Activated T-helper 2 cell treated with anti-CD3 and anti-CD28 coated beads, Interferon-gamma antibody, Interleukin-2, Interleukin-4, amounts not matched to agents 10 μg/mL and 5 μg/mL and 100 μg/mL, durations not matched to agents 14 hours and 24 hours and 36 hours (primary cell): ENCODE results near the gene CERKL. TPM values are rescaled to one million over a fixed set of nuclear protein-coding genes. Genes with fewer than 3 reads are reported as not detected.
"Not testable (repeated sequence)": the region's sequence is repeated elsewhere in the genome, so short reads cannot be mapped to it uniquely, and the experiment has no call there.

Source experiments
- DNase-seq: peaks from one replicate; pipeline ENCODE4 v3.0.0; 2021; ENCODE audit warnings: low spot score
- H3K27ac Mint-ChIP-seq: one replicate; pipeline ENCODE4 v1.8.0; 2021; ENCODE audit warnings: mixed read lengths
- H3K27me3 Mint-ChIP-seq: one replicate; pipeline ENCODE4 v1.8.0; 2021; ENCODE audit warnings: low read depth, mixed read lengths
- H3K36me3 Mint-ChIP-seq: one replicate; pipeline ENCODE4 v1.8.0; 2021; ENCODE audit warnings: low read depth, mixed read lengths
- H3K4me1 Mint-ChIP-seq: one replicate; pipeline ENCODE4 v1.8.0; 2021; ENCODE audit warnings: low read depth, mixed read lengths
- H3K4me3 Mint-ChIP-seq: one replicate; pipeline ENCODE4 v1.8.0; 2021; ENCODE audit warnings: low read depth, mild to moderate bottlenecking, moderate library complexity, mixed read lengths
- H3K9me3 Mint-ChIP-seq: one replicate; pipeline ENCODE4 v1.8.0; 2021; ENCODE audit warnings: mixed read lengths
- intact Hi-C: fragments of 100-400 bp; cut with micrococcal nuclease; formaldehyde crosslinking; loops from one replicate; pipeline ENCODE4 v1.15.1; 2023
- total RNA-seq: library from RNA; stranded (reverse); gene quantifications from 2 replicates; pipeline ENCODE4 v1.2.3, GENCODE V29; 2022

The CERKL gene
- not detected in 2 replicates for total RNA-seq

DNA sequence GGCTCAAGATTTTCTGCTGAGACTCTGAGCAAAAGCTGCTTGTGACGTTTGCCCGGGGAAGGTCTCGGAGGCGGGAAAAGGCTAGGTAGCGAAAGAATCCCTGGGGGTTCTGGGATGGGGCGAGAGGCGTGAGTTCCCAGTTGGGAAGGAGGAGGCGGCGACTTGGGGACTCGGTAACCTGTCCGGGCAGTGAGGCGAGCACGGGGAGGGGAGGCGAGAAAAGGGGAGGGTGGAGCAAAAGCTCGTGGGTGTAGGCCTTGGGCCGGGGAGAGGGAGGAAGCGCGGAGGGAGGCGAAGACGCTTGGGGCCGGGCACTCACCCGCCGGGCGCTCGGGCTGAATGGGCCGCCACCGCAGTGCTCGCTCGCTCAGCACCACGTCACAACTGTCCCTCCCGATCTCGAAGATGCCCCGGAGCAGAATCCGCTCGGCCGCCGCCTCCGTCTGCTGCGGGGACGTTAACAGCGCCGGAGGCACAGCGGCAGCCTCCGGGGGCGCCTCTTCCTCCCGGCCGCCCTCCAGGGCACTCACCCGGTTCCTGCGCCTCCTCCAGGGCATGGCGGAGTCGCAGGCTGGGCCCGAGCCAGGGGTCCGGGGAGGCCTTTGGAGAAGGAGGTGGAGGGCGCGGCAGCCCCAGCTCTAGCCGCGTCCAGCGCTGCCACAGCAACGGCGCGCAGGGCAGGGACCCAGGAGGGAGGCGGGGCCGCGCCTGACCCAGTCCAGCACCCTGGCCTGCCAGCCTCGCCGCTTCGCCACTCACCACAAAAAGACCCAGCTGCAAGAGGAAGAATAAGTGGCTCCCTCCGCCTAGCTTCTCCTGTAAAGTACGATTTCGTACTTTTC is at the start of gene CERKL:
Gene CERKL (minus strand): TSS at position 656 of the 842 bp plus-strand sequence. CDS start 99 bp downstream, at position 557.
- H3K9me3 Mint-ChIP-seq: no peaks in the 10 kb centered on the region
- no peaks in the 10 kb centered on the region for H3K36me3 Mint-ChIP-seq
- H3K4me3 Mint-ChIP-seq: peak within 1 kb of the TSS; percentile 79
- intact Hi-C loops: loop anchor here (2.0 kb wide), 1 partner anchor 22 kb away; no protein-coding TSS in a partner anchor
- no peak for DNase-seq
- no peak within 1 kb of the TSS for H3K27ac Mint-ChIP-seq
- H3K4me1 Mint-ChIP-seq: peaks cover 9% of the 10 kb centered on the region
- peaks cover 65% of the 10 kb centered on the region for H3K27me3 Mint-ChIP-seq

GRCh38 chr2:181702519-181702918 is 45.6 kb upstream of the CERKL start:
- H3K27ac Mint-ChIP-seq, H3K4me1 Mint-ChIP-seq, H3K4me3 Mint-ChIP-seq, H3K36me3 Mint-ChIP-seq, DNase-seq, intact Hi-C loops, H3K9me3 Mint-ChIP-seq: not testable (repeated sequence)
- peaks cover 13% of the 10 kb centered on the region for H3K27me3 Mint-ChIP-seq

DNA sequence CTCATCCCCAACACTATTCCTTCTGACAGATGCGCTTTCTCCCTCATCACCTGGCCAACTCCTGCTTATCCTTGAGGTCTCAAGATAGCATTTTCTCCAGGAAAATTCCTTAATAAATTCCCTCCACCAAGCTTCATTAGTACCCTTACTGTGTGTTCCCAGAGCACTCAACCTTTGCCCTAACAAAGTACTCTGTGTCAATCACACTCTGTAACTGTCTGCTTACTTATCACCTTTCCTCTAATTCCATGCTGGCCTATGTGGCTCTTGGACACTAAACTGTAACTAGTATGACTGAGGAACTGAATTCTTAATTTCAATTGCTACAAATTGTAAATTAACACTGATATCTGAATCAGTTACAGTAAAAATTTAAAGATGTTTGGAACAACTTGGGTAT is 41.3 kb upstream of the CERKL start:
- DNase-seq: no peak
- no peak overlapping the region for H3K27ac Mint-ChIP-seq
- intact Hi-C loops: no loop called here
- no peaks in the 10 kb centered on the region for H3K4me1 Mint-ChIP-seq
- peaks cover 24% of the 10 kb centered on the region for H3K27me3 Mint-ChIP-seq
- H3K4me3 Mint-ChIP-seq: no peak overlapping the region
- H3K9me3 Mint-ChIP-seq: peaks cover 9% of the 10 kb centered on the region
- no peaks in the 10 kb centered on the region for H3K36me3 Mint-ChIP-seq

- H3K36me3 Mint-ChIP-seq: no peaks in the 10 kb centered on the region
- H3K4me1 Mint-ChIP-seq: no peaks in the 10 kb centered on the region
- H3K27ac Mint-ChIP-seq: no peak overlapping the region
- DNase-seq: no peak
- peaks cover 28% of the 10 kb centered on the region for H3K27me3 Mint-ChIP-seq
- peaks cover 4% of the 10 kb centered on the region for H3K9me3 Mint-ChIP-seq
- H3K4me3 Mint-ChIP-seq: no peak overlapping the region
- intact Hi-C loops: no loop called here
These were observed 40.7 kb upstream of the CERKL start for GRCh38 chr2:181697571-181697970.

- H3K36me3 Mint-ChIP-seq: no peaks in the 10 kb centered on the region
- no peak overlapping the region for H3K4me3 Mint-ChIP-seq
- H3K27me3 Mint-ChIP-seq: peaks cover 30% of the 10 kb centered on the region
- no peak overlapping the region for H3K27ac Mint-ChIP-seq
- DNase-seq: no peak
- H3K9me3 Mint-ChIP-seq: no peaks in the 10 kb centered on the region
- no peaks in the 10 kb centered on the region for H3K4me1 Mint-ChIP-seq
- intact Hi-C loops: no loop called here
These were observed 40.2 kb upstream of the CERKL start for GRCh38 chr2:181697126-181697525.

- intact Hi-C loops: no loop called here
- H3K27ac Mint-ChIP-seq: no peak overlapping the region
- peaks cover 29% of the 10 kb centered on the region for H3K27me3 Mint-ChIP-seq
- no peaks in the 10 kb centered on the region for H3K9me3 Mint-ChIP-seq
- DNase-seq: no peak
- H3K4me1 Mint-ChIP-seq: no peaks in the 10 kb centered on the region
- H3K36me3 Mint-ChIP-seq: no peaks in the 10 kb centered on the region
- H3K4me3 Mint-ChIP-seq: no peak overlapping the region
These were observed 37.4 kb upstream of the CERKL start for GRCh38 chr2:181694271-181694670.

- no peak overlapping the region for H3K4me3 Mint-ChIP-seq
- no peaks in the 10 kb centered on the region for H3K36me3 Mint-ChIP-seq
- H3K27ac Mint-ChIP-seq: no peak overlapping the region
- peaks cover 39% of the 10 kb centered on the region for H3K27me3 Mint-ChIP-seq
- intact Hi-C loops: no loop called here
- no peaks in the 10 kb centered on the region for H3K9me3 Mint-ChIP-seq
- H3K4me1 Mint-ChIP-seq: no peaks in the 10 kb centered on the region
- DNase-seq: no peak
These were observed 34.0 kb upstream of the CERKL start for GRCh38 chr2:181690860-181691259.

- H3K27ac Mint-ChIP-seq: no peak overlapping the region
- no peaks in the 10 kb centered on the region for H3K36me3 Mint-ChIP-seq
These were observed 29.8 kb upstream of the CERKL start for GRCh38 chr2:181686576-181687185.

GRCh38 chr2:181685150-181685688 is 28.3 kb upstream of the CERKL start:
- H3K36me3 Mint-ChIP-seq: peaks cover 5% of the 10 kb centered on the region
- no peak overlapping the region for H3K27ac Mint-ChIP-seq
- H3K27me3 Mint-ChIP-seq: peaks cover 78% of the 10 kb centered on the region
- peaks cover 15% of the 10 kb centered on the region for H3K4me1 Mint-ChIP-seq
- DNase-seq: no peak
- intact Hi-C loops: no loop called here
- H3K4me3 Mint-ChIP-seq: no peak overlapping the region
- no peaks in the 10 kb centered on the region for H3K9me3 Mint-ChIP-seq

More at GRCh38 chr2:181686576-181687185, 29.8 kb upstream of the CERKL start:
- DNase-seq: no peak
- intact Hi-C loops: no loop called here
- Mint-ChIP-seq H3K27me3 (peaks cover 63% of the 10 kb centered on the region), H3K4me1 (peaks cover 2% of the 10 kb centered on the region), H3K4me3 (no peak overlapping the region), H3K9me3 (no peaks in the 10 kb centered on the region)

GRCh38 chr2:181684454-181685149 is 27.7 kb upstream of the CERKL start:
- Mint-ChIP-seq H3K4me1 (peaks cover 19% of the 10 kb centered on the region), H3K4me3 (no peak overlapping the region), H3K27me3 (peaks cover 82% of the 10 kb centered on the region), H3K36me3 (peaks cover 5% of the 10 kb centered on the region), H3K27ac (no peak overlapping the region), H3K9me3 (peaks cover 4% of the 10 kb centered on the region)
- intact Hi-C loops: no loop called here
- no peak for DNase-seq

DNA sequence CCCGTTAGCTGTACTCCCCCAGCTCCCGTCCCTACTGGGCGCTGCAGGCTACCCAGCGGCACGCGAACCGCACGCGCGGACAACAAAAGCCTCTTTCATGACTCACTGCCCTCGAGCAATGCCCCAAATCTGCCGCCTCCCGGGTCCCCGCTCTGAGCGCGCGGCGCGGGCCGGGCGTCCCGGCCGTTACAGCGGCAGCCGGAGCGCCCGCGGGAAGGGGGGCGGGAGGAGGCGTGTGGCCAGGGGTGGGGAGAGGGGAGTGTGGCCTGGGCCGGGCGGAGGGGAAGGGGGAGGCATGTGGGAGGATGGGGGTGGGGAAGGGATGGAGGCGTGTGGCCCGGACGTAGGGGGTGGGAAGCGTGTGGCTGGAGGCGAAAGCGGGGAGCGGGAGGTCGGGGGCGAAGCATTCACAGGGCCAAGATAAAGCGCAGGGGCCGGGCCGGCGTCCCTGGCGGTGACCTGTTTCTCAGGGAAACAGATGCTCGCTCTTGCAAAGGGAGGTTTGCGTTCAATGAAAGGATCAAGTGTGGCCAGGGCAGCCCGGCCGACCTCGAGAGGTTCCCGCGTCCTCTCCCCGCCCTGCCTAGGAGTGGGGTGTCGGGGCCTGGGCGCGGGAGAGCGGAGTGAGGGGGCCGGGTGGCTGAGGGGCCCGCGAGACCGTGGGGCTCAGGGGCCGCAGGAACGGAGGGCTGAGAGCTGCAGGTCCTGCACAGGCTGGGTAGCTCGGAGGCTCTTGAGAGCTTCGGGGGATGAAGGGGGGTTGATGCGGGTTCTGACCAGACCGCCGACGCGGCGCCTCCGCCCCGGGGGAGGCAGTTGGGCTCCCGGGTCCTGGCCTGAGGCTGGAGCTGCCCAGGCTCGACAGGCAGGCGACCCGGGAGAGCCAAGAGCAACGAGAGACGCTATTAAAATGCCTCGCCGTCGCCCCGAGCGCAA is 26.9 kb upstream of the CERKL start:
- DNase-seq: no peak
- Mint-ChIP-seq H3K36me3 (peaks cover 11% of the 10 kb centered on the region), H3K4me3 (peak overlapping the region; percentile 46), H3K9me3 (peaks cover 11% of the 10 kb centered on the region), H3K4me1 (peaks cover 23% of the 10 kb centered on the region), H3K27ac (no peak overlapping the region), H3K27me3 (peaks cover 84% of the 10 kb centered on the region)
- intact Hi-C loops: no loop called here
